SK-N-SH (cell line): Measurements from ENCODE around the gene SLC38A3. TPM values are rescaled to one million over a fixed set of nuclear protein-coding genes. Genes with fewer than 3 reads are reported as not detected.

ENCODE experiments used
- ELF1 ChIP-seq: IDR thresholded peaks from 2 replicates; pipeline ENCODE4 v1.4.0; 2012
- EP300 ChIP-seq, 2 experiments: IDR thresholded peaks; 2 replicates each; pipeline versions ENCODE4 v1.4.0 to v1.6.1; 2012; ENCODE audit warnings: borderline replicate concordance in 1 of 2, low read depth in 1 of 2, low read length in 1 of 2
- EZH2phosphoT487 ChIP-seq: fragments of 200-600 bp; sonication (generic); IDR thresholded peaks from 2 replicates; pipeline ENCODE4 v1.6.1; 2017; ENCODE audit warnings: low read depth, mixed run types, mild to moderate bottlenecking, antibody characterized with exemption, moderate library complexity, borderline replicate concordance
- FOSL2 ChIP-seq: IDR thresholded peaks from 2 replicates; pipeline ENCODE4 v1.4.0; 2012; ENCODE audit warnings: low read depth, mild to moderate bottlenecking, moderate library complexity, borderline replicate concordance
- FOXJ3 ChIP-seq: sonication (generic); formaldehyde crosslinking; IDR thresholded peaks from 2 replicates; pipeline ENCODE4 v1.5.1; 2020; ENCODE audit warnings: mild to moderate bottlenecking, missing genetic modification reagents
- GABPA ChIP-seq: IDR thresholded peaks from 2 replicates; pipeline ENCODE4 v1.4.0; 2012; ENCODE audit warnings: low read depth, mild to moderate bottlenecking
- JUND ChIP-seq: IDR thresholded peaks from 2 replicates; pipeline ENCODE4 v1.4.0; 2012
- MEF2A ChIP-seq: IDR thresholded peaks from 2 replicates; pipeline ENCODE4 v1.4.0; 2012; ENCODE audit warnings: low read depth, borderline replicate concordance
- MXI1 ChIP-seq: IDR thresholded peaks from 2 replicates; pipeline ENCODE4 v1.6.1; 2012; ENCODE audit warnings: mild to moderate bottlenecking, low read depth, low read length, improper control_type of control experiment
- NRF1 ChIP-seq: IDR thresholded peaks from 2 replicates; pipeline ENCODE4 v1.6.1; 2012; ENCODE audit warnings: low read depth, mild to moderate bottlenecking, low read length
- PBX3 ChIP-seq: IDR thresholded peaks from 2 replicates; pipeline ENCODE4; 2012
- RXRA ChIP-seq: IDR thresholded peaks from 2 replicates; pipeline ENCODE4 v1.4.0; 2012; ENCODE audit warnings: low read depth, mild to moderate bottlenecking, borderline replicate concordance
- SIN3A ChIP-seq: IDR thresholded peaks from 2 replicates; pipeline ENCODE4 v1.6.1; 2012; ENCODE audit warnings: low read depth, mild to moderate bottlenecking, low read length, moderate library complexity, borderline replicate concordance
- TAF1 ChIP-seq: IDR thresholded peaks from 2 replicates; pipeline ENCODE4 v1.6.1; 2012; ENCODE audit warnings: low read depth, mild to moderate bottlenecking, low read length, moderate library complexity, borderline replicate concordance
- USF2 ChIP-seq: fragments of 150-350 bp; IDR thresholded peaks from 2 replicates; pipeline ENCODE4 v1.6.1; 2017; ENCODE audit warnings: antibody characterized with exemption, low read length, low read depth, borderline replicate concordance
- YY1 ChIP-seq: IDR thresholded peaks from 2 replicates; pipeline ENCODE4 v1.4.0; 2012; ENCODE audit warnings: low read depth, mild to moderate bottlenecking
- ZBTB33 ChIP-seq: IDR thresholded peaks from 2 replicates; pipeline ENCODE4 v1.4.0; 2012; ENCODE audit warnings: low read depth, borderline replicate concordance
- polyA plus RNA-seq, 3 experiments: library from polyadenylated mRNA; depleted of rRNA; stranded (reverse); fragments of >200 nt; gene quantifications; 2 replicates each; pipeline ENCODE4 v1.2.3, GENCODE V29; 2012
- TF ChIP-seq, protein P1 (sequence below): IDR thresholded peaks from 2 replicates; pipeline ENCODE4 v1.4.0; 2012; ENCODE audit warnings: low read depth, borderline replicate concordance
- TF ChIP-seq, protein P2 (sequence below): fragments of 200-600 bp; sonication (generic); IDR thresholded peaks from 2 replicates; pipeline ENCODE4 v1.6.1; 2017; ENCODE audit warnings: antibody characterized with exemption, mild to moderate bottlenecking, moderate library complexity

SLC38A3 gene
- polyA plus RNA-seq, 1 of the 3 experiments (the other 2 are of a cell fraction): 0.84 TPM

DNA sequence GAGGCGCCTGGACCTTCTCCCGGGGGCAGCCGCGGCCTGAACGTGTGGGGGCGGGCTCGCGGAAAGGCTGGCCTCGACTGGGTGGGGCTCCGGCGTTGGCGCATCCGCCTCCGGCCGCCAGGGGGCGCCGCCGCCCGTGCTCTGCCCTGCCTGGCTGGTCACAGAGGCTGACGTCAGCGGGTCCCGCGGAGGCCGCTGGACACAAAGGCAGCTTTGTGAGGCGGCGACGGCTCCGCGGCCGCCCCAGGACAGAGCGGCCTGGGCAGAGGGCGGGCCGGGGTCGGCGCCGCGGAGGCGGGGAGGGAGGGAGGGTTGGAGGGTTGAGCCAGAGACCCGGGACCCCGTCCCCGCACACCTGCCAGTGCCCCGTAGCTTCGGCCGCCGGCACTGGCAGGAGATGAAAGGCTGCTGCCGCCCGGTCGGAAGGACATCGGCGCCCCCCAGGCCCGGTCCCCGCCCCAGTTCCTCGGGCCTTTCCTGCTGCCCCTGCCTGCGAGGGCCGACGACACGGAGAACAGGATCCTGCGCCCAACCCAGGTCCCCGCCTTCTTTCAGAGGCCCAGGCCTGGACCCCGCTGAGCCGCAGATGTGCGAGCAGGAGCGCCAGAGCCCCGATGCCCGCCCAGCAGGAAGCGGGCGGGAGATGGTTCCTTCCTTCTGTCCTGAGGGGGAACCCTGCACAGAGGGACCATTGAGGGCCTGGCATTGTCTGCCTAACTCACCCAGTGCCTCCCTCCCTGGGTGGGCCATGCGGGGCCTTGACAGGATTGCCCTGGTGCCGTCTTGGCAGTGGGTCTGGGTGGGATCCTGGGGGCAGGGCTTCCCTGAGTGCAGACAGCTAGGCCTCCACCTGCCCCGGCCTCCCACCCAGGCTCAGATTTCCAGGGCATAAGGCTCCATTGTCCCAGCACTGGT, 55.2 kb downstream of the SLC38A3 start (continued):
- TF ChIP-seq, protein P1, sequence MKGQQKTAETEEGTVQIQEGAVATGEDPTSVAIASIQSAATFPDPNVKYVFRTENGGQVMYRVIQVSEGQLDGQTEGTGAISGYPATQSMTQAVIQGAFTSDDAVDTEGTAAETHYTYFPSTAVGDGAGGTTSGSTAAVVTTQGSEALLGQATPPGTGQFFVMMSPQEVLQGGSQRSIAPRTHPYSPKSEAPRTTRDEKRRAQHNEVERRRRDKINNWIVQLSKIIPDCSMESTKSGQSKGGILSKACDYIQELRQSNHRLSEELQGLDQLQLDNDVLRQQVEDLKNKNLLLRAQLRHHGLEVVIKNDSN: no peak
- TF ChIP-seq SIN3A (peak; percentile 59; the same call in 1 of the 2 replicates), FOSL2 (peak; percentile 36; the same call in 1 of the 2 replicates), NRF1 (no peak), YY1 (0 out of 2 replicates have a peak, but pooled peaks have one; percentile 8), EZH2phosphoT487 (no peak), PBX3 (peak; percentile 53), USF2 (no peak), FOXJ3 (no peak), JUND (peak; percentile 56; the same call in 1 of the 2 replicates), TAF1 (peak; percentile 48; the same call in 1 of the 2 replicates), RXRA (no peak; the same call in 1 of the 2 replicates), MXI1 (peak; percentile 43; the same call in 1 of the 2 replicates), MEF2A (no peak), ELF1 (no peak), EP300 (IDR thresholded peaks at IDR 0.05; ENCODE audit: borderline replicate concordance in 1 of 2, low read depth in 1 of 2, low read length in 1 of 2) (peak in 1 of 2 experiments; percentile 33; a peak in 1 of 4 replicates), ZBTB33 (0 out of 2 replicates have a peak, but pooled peaks have one; percentile 3), GABPA (0 out of 2 replicates have a peak, but pooled peaks have one; percentile 12)
- TF ChIP-seq, protein P2, sequence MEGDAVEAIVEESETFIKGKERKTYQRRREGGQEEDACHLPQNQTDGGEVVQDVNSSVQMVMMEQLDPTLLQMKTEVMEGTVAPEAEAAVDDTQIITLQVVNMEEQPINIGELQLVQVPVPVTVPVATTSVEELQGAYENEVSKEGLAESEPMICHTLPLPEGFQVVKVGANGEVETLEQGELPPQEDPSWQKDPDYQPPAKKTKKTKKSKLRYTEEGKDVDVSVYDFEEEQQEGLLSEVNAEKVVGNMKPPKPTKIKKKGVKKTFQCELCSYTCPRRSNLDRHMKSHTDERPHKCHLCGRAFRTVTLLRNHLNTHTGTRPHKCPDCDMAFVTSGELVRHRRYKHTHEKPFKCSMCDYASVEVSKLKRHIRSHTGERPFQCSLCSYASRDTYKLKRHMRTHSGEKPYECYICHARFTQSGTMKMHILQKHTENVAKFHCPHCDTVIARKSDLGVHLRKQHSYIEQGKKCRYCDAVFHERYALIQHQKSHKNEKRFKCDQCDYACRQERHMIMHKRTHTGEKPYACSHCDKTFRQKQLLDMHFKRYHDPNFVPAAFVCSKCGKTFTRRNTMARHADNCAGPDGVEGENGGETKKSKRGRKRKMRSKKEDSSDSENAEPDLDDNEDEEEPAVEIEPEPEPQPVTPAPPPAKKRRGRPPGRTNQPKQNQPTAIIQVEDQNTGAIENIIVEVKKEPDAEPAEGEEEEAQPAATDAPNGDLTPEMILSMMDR: peak; percentile 82
